HEK293 (cell line): ENCODE results near the gene SARS2.
A peak's percentile ranks its signal among the peaks of the same experiment; 100 is the strongest.

Experiments used
- CTCF ChIA-PET: fragments of 350-600 bp; formaldehyde crosslinking; extraction: SDS; loops from one replicate; lab custom pipeline; 2021; ENCODE audit warnings: antibody characterized with exemption; lab: Yijun Ruan, JAX
- POLR2A ChIA-PET: fragments of 300-600 bp; formaldehyde crosslinking; extraction: SDS; loops from one replicate; lab custom pipeline; 2020; ENCODE audit warnings: antibody characterized with exemption, inconsistent platforms; lab: Yijun Ruan, JAX
- H3K27ac ChIP-seq: fragments of 200-500 bp; sonication (Bioruptor generic); 2 replicates; pipeline ENCODE4 v1.5.1; 2014; ENCODE audit warnings: low read depth, low read length, control low read depth, inconsistent platforms; ENCODE audit errors: extremely low read depth
- H3K36me3 ChIP-seq, 2 experiments: fragments of 200-500 bp in 1 of 2; sonication (Bioruptor generic) in 1 of 2; 1 replicate in 1 of 2; 2 replicates in 1 of 2; pipeline ENCODE4 v1.5.1; 2014 to 2017; ENCODE audit warnings: inconsistent platforms in 2 of 2, low read length in 2 of 2; ENCODE audit not compliant: control insufficient read depth in 2 of 2, insufficient read depth in 1 of 2
- H3K4me1 ChIP-seq: fragments of 200-500 bp; sonication (Bioruptor generic); 2 replicates; pipeline ENCODE4 v1.5.1; 2014; ENCODE audit warnings: mild to moderate bottlenecking, low read length, inconsistent platforms; ENCODE audit not compliant: control insufficient read depth, insufficient read depth
- H3K4me3 ChIP-seq: 2 replicates; pipeline ENCODE4 v1.5.1; 2011; ENCODE audit warnings: low read depth, mild to moderate bottlenecking, control low read depth, low read length, moderate library complexity
- H3K9me3 ChIP-seq: fragments of 200-500 bp; sonication (Bioruptor generic); 2 replicates; pipeline ENCODE4 v1.5.1; 2014; ENCODE audit warnings: low read depth, low read length, inconsistent platforms; ENCODE audit not compliant: control insufficient read depth, insufficient read depth
- ATF2 ChIP-seq: fragments of 450-650 bp; formaldehyde crosslinking; IDR thresholded peaks from 2 replicates; pipeline ENCODE4 v1.5.1; 2016; ENCODE audit warnings: missing biosample characterization, missing genetic modification characterization, low read depth
- GLIS1 ChIP-seq: fragments of 450-650 bp; formaldehyde crosslinking; IDR thresholded peaks from 2 replicates; pipeline ENCODE4 v1.5.1; 2016; ENCODE audit warnings: missing biosample characterization, missing genetic modification characterization
- KLF8 ChIP-seq: fragments of 450-650 bp; formaldehyde crosslinking; IDR thresholded peaks from 2 replicates; pipeline ENCODE4 v1.5.1; 2016; ENCODE audit warnings: missing biosample characterization, missing genetic modification characterization
- MYNN ChIP-seq: fragments of 450-650 bp; formaldehyde crosslinking; IDR thresholded peaks from 2 replicates; pipeline ENCODE4 v1.5.1; 2016; ENCODE audit warnings: missing biosample characterization, missing genetic modification characterization, borderline replicate concordance
- SCRT1 ChIP-seq: fragments of 450-650 bp; formaldehyde crosslinking; IDR thresholded peaks from 2 replicates; pipeline ENCODE4 v1.5.1; 2016; ENCODE audit warnings: missing biosample characterization, missing genetic modification characterization, borderline replicate concordance
- ZBTB1 ChIP-seq: fragments of 450-650 bp; formaldehyde crosslinking; IDR thresholded peaks from 2 replicates; pipeline ENCODE4 v1.5.1; 2016; ENCODE audit warnings: missing biosample characterization, missing genetic modification characterization
- ZFP3 ChIP-seq: fragments of 450-650 bp; formaldehyde crosslinking; IDR thresholded peaks from 2 replicates; pipeline ENCODE4 v1.5.1; 2016; ENCODE audit warnings: low read depth, missing biosample characterization, missing genetic modification characterization
- ZIC2 ChIP-seq: fragments of 450-650 bp; formaldehyde crosslinking; IDR thresholded peaks from 2 replicates; pipeline ENCODE4 v1.5.1; 2016; ENCODE audit warnings: missing biosample characterization, missing genetic modification characterization
- ZNF121 ChIP-seq: fragments of 450-650 bp; formaldehyde crosslinking; IDR thresholded peaks from 2 replicates; pipeline ENCODE4 v1.5.1; 2016; ENCODE audit warnings: missing biosample characterization, missing genetic modification characterization
- ZNF132 ChIP-seq: fragments of 450-650 bp; formaldehyde crosslinking; IDR thresholded peaks from 2 replicates; pipeline ENCODE4 v1.5.1; 2017; ENCODE audit warnings: missing biosample characterization, missing genetic modification characterization, borderline replicate concordance
- ZNF146 ChIP-seq: fragments of 450-650 bp; formaldehyde crosslinking; IDR thresholded peaks from 2 replicates; pipeline ENCODE4 v1.5.1; 2016; ENCODE audit warnings: missing biosample characterization, missing genetic modification characterization
- ZNF157 ChIP-seq: fragments of 450-650 bp; formaldehyde crosslinking; IDR thresholded peaks from 2 replicates; pipeline ENCODE4 v1.5.1; 2016; ENCODE audit warnings: missing biosample characterization, missing genetic modification characterization
- ZNF266 ChIP-seq: fragments of 450-650 bp; formaldehyde crosslinking; IDR thresholded peaks from 2 replicates; pipeline ENCODE4 v1.5.1; 2016; ENCODE audit warnings: missing biosample characterization, missing genetic modification characterization, low read depth
- ZNF292 ChIP-seq: fragments of 450-650 bp; formaldehyde crosslinking; IDR thresholded peaks from 2 replicates; pipeline ENCODE4 v1.5.1; 2016; ENCODE audit warnings: low read depth, missing biosample characterization, missing genetic modification characterization, borderline replicate concordance
- ZNF341 ChIP-seq: fragments of 450-650 bp; formaldehyde crosslinking; IDR thresholded peaks from 2 replicates; pipeline ENCODE4; 2016; ENCODE audit warnings: low read depth, missing biosample characterization, missing genetic modification characterization
- ZNF391 ChIP-seq: fragments of 450-650 bp; formaldehyde crosslinking; IDR thresholded peaks from 2 replicates; pipeline ENCODE4 v1.5.1; 2016; ENCODE audit warnings: low read depth, missing biosample characterization, missing genetic modification characterization, borderline replicate concordance
- ZNF549 ChIP-seq: fragments of 450-650 bp; IDR thresholded peaks from 2 replicates; pipeline ENCODE4 v1.5.1; 2018; ENCODE audit warnings: missing biosample characterization, missing genetic modification characterization, mild to moderate bottlenecking, inconsistent platforms, moderate library complexity
- ZNF555 ChIP-seq: fragments of 450-650 bp; formaldehyde crosslinking; conservative IDR thresholded peaks from 2 replicates; pipeline ENCODE4 v1.5.1; 2017; ENCODE audit warnings: missing biosample characterization, mild to moderate bottlenecking, missing genetic modification characterization, inconsistent platforms
- ZNF600 ChIP-seq: fragments of 450-650 bp; formaldehyde crosslinking; IDR thresholded peaks from 2 replicates; pipeline ENCODE4 v1.5.1; 2016; ENCODE audit warnings: missing biosample characterization, missing genetic modification characterization
- ZNF777 ChIP-seq: fragments of 450-650 bp; formaldehyde crosslinking; IDR thresholded peaks from 2 replicates; pipeline ENCODE4 v1.5.1; 2017; ENCODE audit warnings: missing biosample characterization, missing genetic modification characterization, borderline replicate concordance
- ZSCAN23 ChIP-seq: fragments of 450-650 bp; formaldehyde crosslinking; IDR thresholded peaks from 2 replicates; pipeline ENCODE4 v1.5.1; 2016; ENCODE audit warnings: missing biosample characterization, missing genetic modification characterization
- TF ChIP-seq, protein P1 (sequence below): fragments of 450-650 bp; formaldehyde crosslinking; IDR thresholded peaks from 2 replicates; pipeline ENCODE4 v1.5.1; 2017; ENCODE audit warnings: missing biosample characterization, mild to moderate bottlenecking, missing genetic modification characterization, moderate library complexity
- TF ChIP-seq, protein P2 (sequence below): fragments of 450-650 bp; formaldehyde crosslinking; IDR thresholded peaks from 2 replicates; pipeline ENCODE4 v1.5.1; 2016; ENCODE audit warnings: missing biosample characterization, missing genetic modification characterization
- TF ChIP-seq, protein P3 (sequence below): fragments of 450-650 bp; formaldehyde crosslinking; IDR thresholded peaks from 2 replicates; pipeline ENCODE4 v1.5.1; 2017; ENCODE audit warnings: missing biosample characterization, missing genetic modification characterization
- TF ChIP-seq, protein P4 (sequence below): fragments of 450-650 bp; formaldehyde crosslinking; conservative IDR thresholded peaks from 2 replicates; pipeline ENCODE4 v1.5.1; 2016; ENCODE audit warnings: low read depth, missing biosample characterization, missing genetic modification characterization

The SARS2 gene

GRCh38 chr19:38945562-38946228, 15.1 kb upstream of the SARS2 start:
- POLR2A ChIA-PET, result no interaction called here
- Histone ChIP-seq H3K4me3 (no peak overlapping the region), H3K4me1 (no peaks in the 10 kb centered on the region), H3K9me3 (no peaks in the 10 kb centered on the region), H3K27ac (0 out of 2 replicates have a peak overlapping the region, but pooled peaks have one; percentile 31), H3K36me3 (peaks cover 48 to 71% of the 10 kb centered on the region in 2 experiments)
- CTCF ChIA-PET, result interaction anchor here (1.2 to 7.1 kb wide), 3 partner anchors 13 to 31 kb away, joined by 3 to 60 read pairs (median 6); partner anchors contain the start of genes MRPS12 and SARS2
- TF ChIP-seq ATF2 (tag by site-specific recombination) (no peak), KLF8 (tag by site-specific recombination) (peak; percentile 70), ZSCAN23 (tag by site-specific recombination) (no peak), SCRT1 (no peak), ZNF341 (tag by site-specific recombination) (peak; percentile 61), ZNF391 (tag by site-specific recombination) (no peak), MYNN (no peak), ZNF777 (tag by site-specific recombination) (no peak), ZNF292 (tag by site-specific recombination) (no peak), ZNF600 (tag by site-specific recombination) (peak; percentile 72; the same call in 1 of the 2 replicates), ZBTB1 (no peak), ZNF146 (no peak), ZNF121 (tag by site-specific recombination) (no peak), GLIS1 (tag by site-specific recombination) (no peak), ZNF157 (no peak), ZNF555 (no peak), ZNF549 (tag by site-specific recombination) (no peak), ZNF132 (tag by site-specific recombination) (no peak), ZNF266 (tag by site-specific recombination) (no peak), ZIC2 (tag by site-specific recombination) (no peak), ZFP3 (tag by site-specific recombination) (no peak)
- TF ChIP-seq, protein P1, sequence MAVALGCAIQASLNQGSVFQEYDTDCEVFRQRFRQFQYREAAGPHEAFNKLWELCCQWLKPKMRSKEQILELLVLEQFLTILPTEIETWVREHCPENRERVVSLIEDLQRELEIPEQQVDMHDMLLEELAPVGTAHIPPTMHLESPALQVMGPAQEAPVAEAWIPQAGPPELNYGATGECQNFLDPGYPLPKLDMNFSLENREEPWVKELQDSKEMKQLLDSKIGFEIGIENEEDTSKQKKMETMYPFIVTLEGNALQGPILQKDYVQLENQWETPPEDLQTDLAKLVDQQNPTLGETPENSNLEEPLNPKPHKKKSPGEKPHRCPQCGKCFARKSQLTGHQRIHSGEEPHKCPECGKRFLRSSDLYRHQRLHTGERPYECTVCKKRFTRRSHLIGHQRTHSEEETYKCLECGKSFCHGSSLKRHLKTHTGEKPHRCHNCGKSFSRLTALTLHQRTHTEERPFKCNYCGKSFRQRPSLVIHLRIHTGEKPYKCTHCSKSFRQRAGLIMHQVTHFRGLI (tag by site-specific recombination), result no peak
- TF ChIP-seq, protein P2, sequence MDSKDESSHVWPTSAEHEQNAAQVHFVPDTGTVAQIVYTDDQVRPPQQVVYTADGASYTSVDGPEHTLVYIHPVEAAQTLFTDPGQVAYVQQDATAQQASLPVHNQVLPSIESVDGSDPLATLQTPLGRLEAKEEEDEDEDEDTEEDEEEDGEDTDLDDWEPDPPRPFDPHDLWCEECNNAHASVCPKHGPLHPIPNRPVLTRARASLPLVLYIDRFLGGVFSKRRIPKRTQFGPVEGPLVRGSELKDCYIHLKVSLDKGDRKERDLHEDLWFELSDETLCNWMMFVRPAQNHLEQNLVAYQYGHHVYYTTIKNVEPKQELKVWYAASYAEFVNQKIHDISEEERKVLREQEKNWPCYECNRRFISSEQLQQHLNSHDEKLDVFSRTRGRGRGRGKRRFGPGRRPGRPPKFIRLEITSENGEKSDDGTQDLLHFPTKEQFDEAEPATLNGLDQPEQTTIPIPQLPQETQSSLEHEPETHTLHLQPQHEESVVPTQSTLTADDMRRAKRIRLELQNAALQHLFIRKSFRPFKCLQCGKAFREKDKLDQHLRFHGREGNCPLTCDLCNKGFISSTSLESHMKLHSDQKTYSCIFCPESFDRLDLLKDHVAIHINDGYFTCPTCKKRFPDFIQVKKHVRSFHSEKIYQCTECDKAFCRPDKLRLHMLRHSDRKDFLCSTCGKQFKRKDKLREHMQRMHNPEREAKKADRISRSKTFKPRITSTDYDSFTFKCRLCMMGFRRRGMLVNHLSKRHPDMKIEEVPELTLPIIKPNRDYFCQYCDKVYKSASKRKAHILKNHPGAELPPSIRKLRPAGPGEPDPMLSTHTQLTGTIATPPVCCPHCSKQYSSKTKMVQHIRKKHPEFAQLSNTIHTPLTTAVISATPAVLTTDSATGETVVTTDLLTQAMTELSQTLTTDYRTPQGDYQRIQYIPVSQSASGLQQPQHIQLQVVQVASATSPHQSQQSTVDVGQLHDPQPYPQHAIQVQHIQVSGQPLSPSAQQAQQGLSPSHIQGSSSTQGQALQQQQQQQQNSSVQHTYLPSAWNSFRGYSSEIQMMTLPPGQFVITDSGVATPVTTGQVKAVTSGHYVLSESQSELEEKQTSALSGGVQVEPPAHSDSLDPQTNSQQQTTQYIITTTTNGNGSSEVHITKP, result no peak
- TF ChIP-seq, protein P3, sequence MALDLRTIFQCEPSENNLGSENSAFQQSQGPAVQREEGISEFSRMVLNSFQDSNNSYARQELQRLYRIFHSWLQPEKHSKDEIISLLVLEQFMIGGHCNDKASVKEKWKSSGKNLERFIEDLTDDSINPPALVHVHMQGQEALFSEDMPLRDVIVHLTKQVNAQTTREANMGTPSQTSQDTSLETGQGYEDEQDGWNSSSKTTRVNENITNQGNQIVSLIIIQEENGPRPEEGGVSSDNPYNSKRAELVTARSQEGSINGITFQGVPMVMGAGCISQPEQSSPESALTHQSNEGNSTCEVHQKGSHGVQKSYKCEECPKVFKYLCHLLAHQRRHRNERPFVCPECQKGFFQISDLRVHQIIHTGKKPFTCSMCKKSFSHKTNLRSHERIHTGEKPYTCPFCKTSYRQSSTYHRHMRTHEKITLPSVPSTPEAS (tag by site-specific recombination), result no peak
- TF ChIP-seq, protein P4, sequence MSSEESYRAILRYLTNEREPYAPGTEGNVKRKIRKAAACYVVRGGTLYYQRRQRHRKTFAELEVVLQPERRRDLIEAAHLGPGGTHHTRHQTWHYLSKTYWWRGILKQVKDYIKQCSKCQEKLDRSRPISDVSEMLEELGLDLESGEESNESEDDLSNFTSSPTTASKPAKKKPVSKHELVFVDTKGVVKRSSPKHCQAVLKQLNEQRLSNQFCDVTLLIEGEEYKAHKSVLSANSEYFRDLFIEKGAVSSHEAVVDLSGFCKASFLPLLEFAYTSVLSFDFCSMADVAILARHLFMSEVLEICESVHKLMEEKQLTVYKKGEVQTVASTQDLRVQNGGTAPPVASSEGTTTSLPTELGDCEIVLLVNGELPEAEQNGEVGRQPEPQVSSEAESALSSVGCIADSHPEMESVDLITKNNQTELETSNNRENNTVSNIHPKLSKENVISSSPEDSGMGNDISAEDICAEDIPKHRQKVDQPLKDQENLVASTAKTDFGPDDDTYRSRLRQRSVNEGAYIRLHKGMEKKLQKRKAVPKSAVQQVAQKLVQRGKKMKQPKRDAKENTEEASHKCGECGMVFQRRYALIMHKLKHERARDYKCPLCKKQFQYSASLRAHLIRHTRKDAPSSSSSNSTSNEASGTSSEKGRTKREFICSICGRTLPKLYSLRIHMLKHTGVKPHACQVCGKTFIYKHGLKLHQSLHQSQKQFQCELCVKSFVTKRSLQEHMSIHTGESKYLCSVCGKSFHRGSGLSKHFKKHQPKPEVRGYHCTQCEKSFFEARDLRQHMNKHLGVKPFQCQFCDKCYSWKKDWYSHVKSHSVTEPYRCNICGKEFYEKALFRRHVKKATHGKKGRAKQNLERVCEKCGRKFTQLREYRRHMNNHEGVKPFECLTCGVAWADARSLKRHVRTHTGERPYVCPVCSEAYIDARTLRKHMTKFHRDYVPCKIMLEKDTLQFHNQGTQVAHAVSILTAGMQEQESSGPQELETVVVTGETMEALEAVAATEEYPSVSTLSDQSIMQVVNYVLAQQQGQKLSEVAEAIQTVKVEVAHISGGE (tag by site-specific recombination), result no peak
